Uterus (tissue), 4 donors: ENCODE measurements around the gene AHNAK. TPM values are rescaled to one million over a fixed set of nuclear protein-coding genes. Genes with fewer than 3 reads are reported as not detected.

Experiments used
- DNase-seq, 2 donors: peaks; one replicate each; pipeline ENCODE4 v3.0.0-alpha.2; 2019 to 2020
- H3K27ac ChIP-seq, 2 donors: fragments of 200-600 bp; sonication (generic); 1 replicate in 1 of 2; 2 replicates in 1 of 2; pipeline ENCODE4 v1.5.1; 2016 to 2018
- H3K27me3 ChIP-seq, 2 donors: fragments of 200-600 bp; sonication (generic); one replicate each; pipeline ENCODE4 v1.5.1; 2018 to 2019; ENCODE audit warnings: control low read depth in 1 of 2
- H3K36me3 ChIP-seq, 2 donors: fragments of 200-600 bp; sonication (generic); one replicate each; pipeline ENCODE4 v1.5.1; 2019; ENCODE audit warnings: control low read depth in 1 of 2
- H3K4me1 ChIP-seq, 2 donors: fragments of 200-600 bp; sonication (generic); one replicate each; pipeline ENCODE4 v1.5.1; 2018 to 2019; ENCODE audit warnings: control low read depth in 1 of 2
- H3K4me3 ChIP-seq, 2 donors: fragments of 200-600 bp; sonication (generic); 1 replicate in 1 of 2; 2 replicates in 1 of 2; pipeline ENCODE4 v1.5.1; 2018 to 2019; ENCODE audit warnings: mild to moderate bottlenecking in 1 of 2
- H3K9me3 ChIP-seq, 2 donors: fragments of 200-600 bp; sonication (generic); one replicate each; pipeline ENCODE4 v1.5.1; 2019; ENCODE audit warnings: control low read depth in 1 of 2
- POLR2A ChIP-seq, 2 donors: fragments of 450-650 bp; IDR thresholded peaks; one replicate each; pipeline ENCODE4 v1.6.1; 2016; ENCODE audit warnings: antibody characterized with exemption in 2 of 2, mild to moderate bottlenecking in 1 of 2, moderate library complexity in 1 of 2
- intact Hi-C: fragments of 100-400 bp; cut with DNase I; formaldehyde crosslinking; loops from one replicate; pipeline ENCODE4 v1.15.1; 2023; ENCODE audit warnings: low total_unique reads
- total RNA-seq, 4 donors: library from RNA; depleted of rRNA in 3 of 4; stranded (reverse); fragments of >200 nt in 3 of 4; gene quantifications; one replicate each; pipeline versions ENCODE4 v1.1.0 to v1.2.4, GENCODE V29; 2014 to 2023
- TF ChIP-seq, protein P1 (sequence below), 4 experiments: fragments of 200-600 bp in 2 of 4; fragments of 450-650 bp in 2 of 4; sonication (generic) in 2 of 4; IDR thresholded peaks; one replicate each; pipeline ENCODE4 v1.5.1; 2016 to 2019; ENCODE audit warnings: antibody characterized with exemption in 4 of 4, mild to moderate bottlenecking in 2 of 4, moderate library complexity in 1 of 4
- donor health status: DM: yes; HTN: yes; CAD: no.

The AHNAK gene
- total RNA-seq, 4 donors from 2014 or later = 452 to 1,353 (median 779) TPM

DNA sequence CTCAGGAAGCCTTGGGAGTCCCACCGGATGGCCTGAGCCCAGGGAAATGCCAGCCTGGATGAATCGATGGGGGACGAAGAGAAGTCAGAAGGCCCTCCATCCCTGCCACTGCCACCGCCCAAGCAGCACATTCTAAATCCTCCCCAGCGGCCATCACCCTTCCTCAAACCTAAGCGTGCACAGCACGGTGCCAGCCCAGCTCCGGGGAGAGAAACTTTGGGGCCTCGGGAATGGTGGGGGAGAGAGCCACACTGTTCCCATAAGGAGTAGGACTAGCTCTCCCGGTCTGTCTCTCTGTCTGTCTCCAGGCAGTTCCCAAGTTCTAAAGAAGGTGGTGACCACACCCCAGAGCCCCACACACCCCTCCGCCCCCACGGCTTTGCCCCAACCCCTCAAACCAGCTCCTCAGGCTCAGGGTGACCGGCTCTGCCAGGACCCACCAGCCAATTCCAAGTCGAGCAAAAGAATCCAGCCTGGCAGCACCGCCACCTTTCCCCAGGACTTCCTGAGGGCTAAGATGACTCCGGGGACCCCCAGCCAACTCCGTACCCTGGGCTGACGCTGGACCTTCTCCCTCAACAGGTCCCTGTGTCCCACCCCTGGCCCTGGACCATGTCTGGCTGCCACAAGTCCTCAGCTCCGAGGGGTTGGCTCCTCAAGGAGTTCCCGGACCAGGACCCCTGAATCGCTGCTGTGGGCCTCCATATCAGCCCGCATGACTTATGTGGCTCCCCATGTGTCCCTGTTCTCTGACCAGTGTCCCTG lies 2.7 kb downstream of the AHNAK start:
- intact Hi-C loops = loop anchor here (2.0 kb wide), 1 partner anchor 119 kb away; no protein-coding TSS in a partner anchor
- peak overlapping the region; percentile 79 to 90 for H3K4me3 ChIP-seq
- peaks cover 14 to 24% of the 10 kb centered on the region in 2 donors for H3K4me1 ChIP-seq
- no peaks in the 10 kb centered on the region for H3K36me3 ChIP-seq
- no peaks in the 10 kb centered on the region for H3K9me3 ChIP-seq
- H3K27ac ChIP-seq = peak overlapping the region; percentile 95 to 99
- H3K27me3 ChIP-seq = no peaks in the 10 kb centered on the region
- DNase-seq = no peak
- no peak for TF ChIP-seq POLR2A (IDR thresholded peaks at IDR 0.05)
- TF ChIP-seq, protein P1, sequence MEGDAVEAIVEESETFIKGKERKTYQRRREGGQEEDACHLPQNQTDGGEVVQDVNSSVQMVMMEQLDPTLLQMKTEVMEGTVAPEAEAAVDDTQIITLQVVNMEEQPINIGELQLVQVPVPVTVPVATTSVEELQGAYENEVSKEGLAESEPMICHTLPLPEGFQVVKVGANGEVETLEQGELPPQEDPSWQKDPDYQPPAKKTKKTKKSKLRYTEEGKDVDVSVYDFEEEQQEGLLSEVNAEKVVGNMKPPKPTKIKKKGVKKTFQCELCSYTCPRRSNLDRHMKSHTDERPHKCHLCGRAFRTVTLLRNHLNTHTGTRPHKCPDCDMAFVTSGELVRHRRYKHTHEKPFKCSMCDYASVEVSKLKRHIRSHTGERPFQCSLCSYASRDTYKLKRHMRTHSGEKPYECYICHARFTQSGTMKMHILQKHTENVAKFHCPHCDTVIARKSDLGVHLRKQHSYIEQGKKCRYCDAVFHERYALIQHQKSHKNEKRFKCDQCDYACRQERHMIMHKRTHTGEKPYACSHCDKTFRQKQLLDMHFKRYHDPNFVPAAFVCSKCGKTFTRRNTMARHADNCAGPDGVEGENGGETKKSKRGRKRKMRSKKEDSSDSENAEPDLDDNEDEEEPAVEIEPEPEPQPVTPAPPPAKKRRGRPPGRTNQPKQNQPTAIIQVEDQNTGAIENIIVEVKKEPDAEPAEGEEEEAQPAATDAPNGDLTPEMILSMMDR (IDR thresholded peaks at IDR 0.05) = no peak

DNA sequence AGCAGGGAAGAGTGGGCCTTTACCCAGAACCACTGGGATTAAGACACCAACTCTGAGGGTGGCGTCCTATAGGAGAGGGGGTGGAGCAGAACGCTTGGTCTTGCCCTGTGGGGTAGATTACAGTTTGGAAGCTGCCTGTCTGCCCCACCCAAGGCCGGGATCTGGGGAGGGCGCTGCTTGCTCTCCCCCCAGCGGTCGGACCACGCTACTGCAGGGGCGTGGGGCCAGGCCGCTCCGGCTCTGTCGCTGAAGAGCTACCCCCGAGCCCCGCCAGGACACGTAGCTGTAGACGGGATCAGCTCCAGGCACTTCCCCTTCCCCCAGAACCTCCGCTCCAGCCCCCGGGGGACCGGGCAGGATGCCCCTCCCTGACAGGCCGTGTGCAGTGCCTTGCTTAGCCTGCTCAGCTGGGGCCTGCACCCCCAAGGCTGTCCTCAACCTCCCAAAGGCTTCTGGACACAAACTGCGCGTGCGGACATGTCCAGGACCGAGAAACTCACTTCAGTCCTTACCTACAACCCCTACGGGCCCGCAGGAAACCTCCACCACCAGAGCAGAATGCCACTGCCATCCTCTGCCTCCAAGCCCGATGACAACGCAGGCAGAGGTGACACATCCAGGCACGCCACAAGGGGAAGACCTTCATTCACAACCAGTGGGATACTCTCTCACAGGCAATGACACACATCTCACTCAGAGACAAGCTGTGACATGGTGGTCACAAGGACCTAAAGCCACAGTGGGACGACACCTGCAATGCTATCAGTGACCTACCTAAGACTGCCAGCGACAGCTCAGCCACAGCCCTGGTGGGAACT lies 3.6 kb downstream of the AHNAK start:
- H3K9me3 ChIP-seq = no peaks in the 10 kb centered on the region
- peak in 1 of 2 donors; percentile 18 for TF ChIP-seq POLR2A (IDR thresholded peaks at IDR 0.05)
- TF ChIP-seq, protein P1 (IDR thresholded peaks at IDR 0.05) = peak; percentile 97 to 100 (median 98)
- H3K27me3 ChIP-seq = no peaks in the 10 kb centered on the region
- no peaks in the 10 kb centered on the region for H3K36me3 ChIP-seq
- peaks cover 19 to 33% of the 10 kb centered on the region in 2 donors for H3K4me1 ChIP-seq
- intact Hi-C loops = loop anchor here (2.0 kb wide), 1 partner anchor 118 kb away; no protein-coding TSS in a partner anchor
- H3K27ac ChIP-seq = peak overlapping the region; percentile 95 to 99
- peak; percentile 78 to 86 for DNase-seq
- H3K4me3 ChIP-seq = peak overlapping the region; percentile 79 to 90

DNA sequence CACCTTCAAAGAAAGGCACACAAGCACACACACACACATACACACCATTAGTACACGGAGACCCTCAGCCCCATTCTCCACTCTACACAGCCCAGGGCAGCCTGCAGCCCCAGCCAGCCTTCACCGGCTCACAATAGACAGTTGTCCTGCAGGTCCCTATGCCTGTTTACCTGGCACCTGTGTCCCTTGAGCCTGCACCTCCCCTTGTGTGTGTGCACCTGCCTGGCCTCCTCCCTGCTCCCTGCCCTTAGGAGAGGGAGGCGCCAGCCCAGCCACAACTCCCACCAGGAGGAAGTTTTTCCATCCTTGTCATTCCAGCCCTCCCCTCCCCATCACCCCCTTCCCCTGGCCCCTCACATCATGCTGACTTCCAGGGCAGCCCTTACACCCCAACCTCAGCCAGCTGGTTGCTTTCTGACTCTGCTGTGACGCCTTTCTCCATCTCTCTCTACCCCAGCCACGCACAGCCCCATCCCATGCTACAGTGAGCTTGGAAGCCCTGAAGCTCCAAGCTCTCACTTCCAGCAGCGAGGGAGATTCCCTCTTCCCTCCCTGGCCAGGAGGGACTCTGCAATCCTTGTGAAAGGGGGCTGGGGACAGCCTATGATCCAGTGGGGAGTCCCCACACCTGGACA lies 4.4 kb downstream of the AHNAK start:
- Histone ChIP-seq H3K4me3 (peak overlapping the region; percentile 79 to 90), H3K9me3 (no peaks in the 10 kb centered on the region), H3K27me3 (no peaks in the 10 kb centered on the region), H3K27ac (peak overlapping the region; percentile 95 to 99), H3K36me3 (no peaks in the 10 kb centered on the region), H3K4me1 (peaks cover 20 to 39% of the 10 kb centered on the region in 2 donors)
- intact Hi-C loops = loop anchor here (2.0 kb wide), 1 partner anchor 117 kb away; no protein-coding TSS in a partner anchor
- DNase-seq = no peak
- TF ChIP-seq, protein P1 (IDR thresholded peaks at IDR 0.05) = no peak
- no peak for TF ChIP-seq POLR2A (IDR thresholded peaks at IDR 0.05)

DNA sequence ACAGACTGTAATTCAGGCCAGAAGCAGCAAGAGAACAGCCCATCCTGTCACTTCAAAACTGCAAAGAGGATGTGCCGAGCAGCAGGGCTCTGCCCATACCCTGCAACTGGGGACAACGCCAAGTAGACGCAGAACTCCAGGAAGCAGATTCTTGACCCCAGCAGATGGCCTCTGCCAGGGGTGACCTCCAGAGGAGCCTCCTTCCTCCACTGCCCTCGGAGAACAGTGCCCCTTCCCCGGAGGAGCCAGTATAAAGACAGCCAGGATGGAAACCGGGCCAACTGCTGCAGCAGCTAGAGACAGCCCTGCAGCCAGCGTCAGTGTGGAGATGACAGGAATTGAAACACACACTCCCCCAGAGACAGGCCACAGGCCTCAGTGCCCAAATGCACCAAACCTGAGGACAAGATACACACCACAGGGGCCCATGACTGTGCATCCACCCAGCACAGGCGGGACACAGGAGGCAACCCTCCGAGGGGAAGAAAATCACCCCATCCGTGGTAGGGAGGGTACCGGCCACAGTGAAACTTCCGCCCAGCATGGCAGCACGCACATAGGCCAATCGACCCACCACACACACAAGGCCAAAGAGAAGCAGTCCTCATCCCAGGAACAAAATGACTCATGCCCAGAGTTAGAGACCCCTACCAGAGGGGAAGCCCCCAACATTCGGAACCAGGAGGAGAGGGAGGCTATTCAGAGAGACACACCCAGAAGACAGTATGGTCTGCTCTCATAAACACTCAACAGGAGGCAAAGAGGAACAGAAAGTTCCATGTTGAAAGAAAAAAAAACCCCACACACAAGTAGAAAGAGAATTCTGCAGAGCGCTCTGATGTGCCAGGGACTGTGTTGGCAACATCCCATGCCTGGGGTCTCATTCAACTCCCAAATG lies 5.6 kb downstream of the AHNAK start:
- H3K36me3 ChIP-seq = no peaks in the 10 kb centered on the region
- no peaks in the 10 kb centered on the region for H3K9me3 ChIP-seq
- H3K27me3 ChIP-seq = no peaks in the 10 kb centered on the region
- intact Hi-C loops = no loop called here
- H3K4me1 ChIP-seq = peaks cover 20 to 46% of the 10 kb centered on the region in 2 donors
- peak overlapping the region; percentile 95 to 99 for H3K27ac ChIP-seq
- H3K4me3 ChIP-seq = peak overlapping the region in 1 of 2 donors; percentile 17
- DNase-seq = peak; percentile 33 to 62
- TF ChIP-seq POLR2A (IDR thresholded peaks at IDR 0.05) = no peak
- TF ChIP-seq, protein P1 (IDR thresholded peaks at IDR 0.05) = no peak
